H1 (cell line): ENCODE measurements around the gene SFMBT2.

Source experiments
- CHD1 ChIP-seq: IDR thresholded peaks from 2 replicates; pipeline ENCODE4 v1.6.1; 2012; ENCODE audit warnings: low read depth, low read length, improper control_type of control experiment
- CREB1 ChIP-seq: IDR thresholded peaks from 2 replicates; pipeline ENCODE4 v1.6.1; 2012; ENCODE audit warnings: inconsistent platforms
- GABPA ChIP-seq: IDR thresholded peaks from 2 replicates; pipeline ENCODE4 v1.6.1; 2011; ENCODE audit warnings: mild to moderate bottlenecking, low read length, moderate library complexity, borderline replicate concordance; ENCODE audit not compliant: insufficient read depth
- JUND ChIP-seq: IDR thresholded peaks from 2 replicates; pipeline ENCODE4 v1.6.1; 2011; ENCODE audit warnings: mild to moderate bottlenecking, improper control_type of control experiment, low read length
- MAFK ChIP-seq: IDR thresholded peaks from 2 replicates; pipeline ENCODE4 v1.6.1; 2012; ENCODE audit warnings: low read depth, mild to moderate bottlenecking, improper control_type of control experiment, low read length
- POLR2A ChIP-seq, 2 experiments: IDR thresholded peaks; 1 replicate in 1 of 2; 2 replicates in 1 of 2; pipeline ENCODE4 v1.6.1; 2011; ENCODE audit warnings: low read depth in 2 of 2, low read length in 2 of 2, mild to moderate bottlenecking in 2 of 2; ENCODE audit errors: control extremely low read depth in 1 of 2
- RAD21 ChIP-seq, 2 experiments: IDR thresholded peaks in 1 of 2; conservative IDR thresholded peaks in 1 of 2; 2 replicates each; pipeline ENCODE4 v1.6.1; 2011; ENCODE audit warnings: low read depth in 2 of 2, low read length in 2 of 2, improper control_type of control experiment in 1 of 2, inconsistent platforms in 1 of 2, mild to moderate bottlenecking in 1 of 2, moderate library complexity in 1 of 2
- TF ChIP-seq, protein P1 (sequence below), 3 experiments: IDR thresholded peaks; 1 replicate in 2 of 3; 2 replicates in 1 of 3; pipeline versions ENCODE4 v1.5.1 to v1.6.1; 2011; ENCODE audit warnings: low read length in 3 of 3, mild to moderate bottlenecking in 3 of 3, inconsistent platforms in 2 of 3, low read depth in 1 of 3, moderate library complexity in 1 of 3; ENCODE audit not compliant: insufficient read depth in 1 of 3; ENCODE audit errors: control extremely low read depth in 1 of 3
- TF ChIP-seq, protein P2 (sequence below): IDR thresholded peaks from 2 replicates; pipeline ENCODE4 v1.6.1; 2011; ENCODE audit warnings: low read depth, mild to moderate bottlenecking, low read length; ENCODE audit not compliant: insufficient read depth

DNA sequence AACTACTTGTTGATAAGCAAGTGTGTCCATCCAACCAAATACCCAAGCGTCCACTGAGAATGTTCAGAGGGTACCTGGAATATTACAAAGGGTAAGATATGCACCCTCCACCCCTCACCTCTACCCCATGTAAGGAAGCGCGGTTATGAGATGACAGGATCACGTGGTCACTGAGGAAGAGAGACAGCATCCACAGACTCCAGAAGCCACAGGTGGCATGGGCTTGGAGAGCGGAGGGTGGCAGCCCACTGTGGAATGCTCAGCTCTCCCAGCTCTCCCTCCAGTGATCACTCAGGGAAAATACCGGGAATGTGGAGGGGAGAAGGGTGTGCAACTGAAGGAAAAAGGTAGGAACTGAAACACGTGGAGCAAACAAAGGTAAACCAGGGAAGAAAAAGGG lies 25.7 kb downstream of the SFMBT2 start:
- TF ChIP-seq, protein P1, sequence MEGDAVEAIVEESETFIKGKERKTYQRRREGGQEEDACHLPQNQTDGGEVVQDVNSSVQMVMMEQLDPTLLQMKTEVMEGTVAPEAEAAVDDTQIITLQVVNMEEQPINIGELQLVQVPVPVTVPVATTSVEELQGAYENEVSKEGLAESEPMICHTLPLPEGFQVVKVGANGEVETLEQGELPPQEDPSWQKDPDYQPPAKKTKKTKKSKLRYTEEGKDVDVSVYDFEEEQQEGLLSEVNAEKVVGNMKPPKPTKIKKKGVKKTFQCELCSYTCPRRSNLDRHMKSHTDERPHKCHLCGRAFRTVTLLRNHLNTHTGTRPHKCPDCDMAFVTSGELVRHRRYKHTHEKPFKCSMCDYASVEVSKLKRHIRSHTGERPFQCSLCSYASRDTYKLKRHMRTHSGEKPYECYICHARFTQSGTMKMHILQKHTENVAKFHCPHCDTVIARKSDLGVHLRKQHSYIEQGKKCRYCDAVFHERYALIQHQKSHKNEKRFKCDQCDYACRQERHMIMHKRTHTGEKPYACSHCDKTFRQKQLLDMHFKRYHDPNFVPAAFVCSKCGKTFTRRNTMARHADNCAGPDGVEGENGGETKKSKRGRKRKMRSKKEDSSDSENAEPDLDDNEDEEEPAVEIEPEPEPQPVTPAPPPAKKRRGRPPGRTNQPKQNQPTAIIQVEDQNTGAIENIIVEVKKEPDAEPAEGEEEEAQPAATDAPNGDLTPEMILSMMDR (IDR thresholded peaks at IDR 0.05; ENCODE audit: control extremely low read depth in 1 of 3, insufficient read depth in 1 of 3, low read depth in 1 of 3, low read length in 3 of 3): no peak
- TF ChIP-seq JUND: no peak
- TF ChIP-seq POLR2A (IDR thresholded peaks at IDR 0.05; ENCODE audit: control extremely low read depth in 1 of 2, low read depth in 2 of 2, low read length in 2 of 2): no peak
- no peak for TF ChIP-seq GABPA
- TF ChIP-seq, protein P2, sequence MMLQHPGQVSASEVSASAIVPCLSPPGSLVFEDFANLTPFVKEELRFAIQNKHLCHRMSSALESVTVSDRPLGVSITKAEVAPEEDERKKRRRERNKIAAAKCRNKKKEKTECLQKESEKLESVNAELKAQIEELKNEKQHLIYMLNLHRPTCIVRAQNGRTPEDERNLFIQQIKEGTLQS: no peak
- TF ChIP-seq CHD1: no peak
- TF ChIP-seq RAD21 (IDR thresholded peaks at IDR 0.05 in 1 of 2, conservative IDR thresholded peaks at IDR 0.05 in 1 of 2; ENCODE audit: low read depth in 2 of 2, low read length in 2 of 2): no peak
- no peak for TF ChIP-seq MAFK
- TF ChIP-seq CREB1: no peak
